ENCODE measurements around the gene LRRC36. TPM values are rescaled to one million over a fixed set of nuclear protein-coding genes. Genes with fewer than 3 reads are reported as not detected.
A peak's percentile ranks its signal among the peaks of the same experiment; 100 is the strongest.

Gene LRRC36
- total RNA-seq, 4 donors from 2014 or later = 0.42 to 0.56 TPM; not detected in 2

- no peaks in the 10 kb centered on the region for H3K27me3 ChIP-seq
- no peaks in the 10 kb centered on the region for H3K9me3 ChIP-seq
- peak within 1 kb of the TSS; percentile 74 for H3K4me3 ChIP-seq
- peaks cover 36% of the 10 kb centered on the region for H3K4me1 ChIP-seq
- H3K27ac ChIP-seq = peak within 1 kb of the TSS; percentile 79
- peak in 1 of 2 donors; percentile 84 for DNase-seq (ENCODE audit: low spot score in 2 of 2)
- 60% methylated on average over 1 of the region's 83 CpGs for WGBS
- TF ChIP-seq EP300 (IDR thresholded peaks at IDR 0.05) (no peak), CTCF (IDR thresholded peaks at IDR 0.05) (peak; percentile 58 to 95)
- peaks cover 17% of the 10 kb centered on the region for H3K36me3 ChIP-seq
Observed at GRCh38 chr16:67279296-67280089, 47.1 kb upstream of the LRRC36 start, which contains the start of gene PLEKHG4. TSS of gene PLEKHG4 (plus strand) at chr16:67279532. CDS start at chr16:67280045, 513 bp downstream.

GRCh38 chr16:67280090-67281015 lies 46.3 kb upstream of the LRRC36 start:
- Histone ChIP-seq H3K27ac (no peak overlapping the region), H3K4me3 (peak overlapping the region; percentile 74), H3K27me3 (no peaks in the 10 kb centered on the region), H3K36me3 (peaks cover 16% of the 10 kb centered on the region), H3K4me1 (peaks cover 36% of the 10 kb centered on the region), H3K9me3 (no peaks in the 10 kb centered on the region)
- TF ChIP-seq POLR2A (IDR thresholded peaks at IDR 0.05) = no peak
- TF ChIP-seq EP300 (IDR thresholded peaks at IDR 0.05) = no peak
- no peak for TF ChIP-seq POLR2AphosphoS5 (IDR thresholded peaks at IDR 0.05)
- no peak for DNase-seq (ENCODE audit: low spot score in 2 of 2)
- WGBS = 92% methylated on average over 10 of the region's 15 CpGs

GRCh38 chr16:67281536-67282446 lies 44.8 kb upstream of the LRRC36 start:
- Histone ChIP-seq H3K27me3 (no peaks in the 10 kb centered on the region), H3K36me3 (peaks cover 15% of the 10 kb centered on the region), H3K9me3 (no peaks in the 10 kb centered on the region), H3K27ac (no peak overlapping the region), H3K4me3 (no peak overlapping the region), H3K4me1 (peaks cover 33% of the 10 kb centered on the region)
- 96% methylated on average over 10 of the region's 14 CpGs for WGBS
- TF ChIP-seq POLR2A (IDR thresholded peaks at IDR 0.05) (no peak), POLR2AphosphoS5 (IDR thresholded peaks at IDR 0.05) (no peak), EP300 (IDR thresholded peaks at IDR 0.05) (no peak), CTCF (IDR thresholded peaks at IDR 0.05) (no peak)
- no peak for DNase-seq (ENCODE audit: low spot score in 2 of 2)

GRCh38 chr16:67282447-67282805 lies 44.2 kb upstream of the LRRC36 start:
- DNase-seq (ENCODE audit: low spot score in 2 of 2) = no peak
- 94% methylated on average over 6 of the region's 10 CpGs for WGBS
- no peak overlapping the region for H3K27ac ChIP-seq
- H3K4me1 ChIP-seq = peaks cover 28% of the 10 kb centered on the region
- H3K36me3 ChIP-seq = peaks cover 22% of the 10 kb centered on the region
- no peaks in the 10 kb centered on the region for H3K27me3 ChIP-seq
- H3K4me3 ChIP-seq = no peak overlapping the region
- TF ChIP-seq POLR2AphosphoS5 (IDR thresholded peaks at IDR 0.05) (no peak), CTCF (IDR thresholded peaks at IDR 0.05) (no peak), POLR2A (IDR thresholded peaks at IDR 0.05) (no peak), EP300 (IDR thresholded peaks at IDR 0.05) (no peak)
- H3K9me3 ChIP-seq = no peaks in the 10 kb centered on the region
